GM18870 (cell line): ENCODE measurements around the gene CHN2.
"Not testable (repeated sequence)": the region's sequence is repeated elsewhere in the genome, so short reads cannot be mapped to it uniquely, and the experiment has no call there.

Experiments used
- ATAC-seq: cut with Tn5 transposase; IDR thresholded peaks from one replicate; pipeline ENCODE4 v1.9.1; 2021; ENCODE audit warnings: moderate library complexity; ENCODE audit not compliant: unreplicated experiment

CHN2 gene

GRCh38 chr7:29185613-29186012 is 9.0 kb upstream of the CHN2 start:
- no peak for ATAC-seq

GRCh38 chr7:29189743-29190201 is 4.8 kb upstream of the CHN2 start:
- ATAC-seq: no peak

GRCh38 chr7:29190349-29191045 is 4.1 kb upstream of the CHN2 start:
- ATAC-seq: no peak

GRCh38 chr7:29192323-29192722 is 2.3 kb upstream of the CHN2 start:
- no peak for ATAC-seq

GRCh38 chr7:29192811-29193210 is 1.8 kb upstream of the CHN2 start:
- no peak for ATAC-seq

- ATAC-seq: no peak
Observed at GRCh38 chr7:29193316-29194205, 1.0 kb upstream of the CHN2 start.

GRCh38 chr7:29194206-29194593 is 375 bp upstream of the CHN2 start:
- no peak for ATAC-seq

GRCh38 chr7:29196191-29196590 is 1.6 kb downstream of the CHN2 start:
- ATAC-seq: no peak

- no peak for ATAC-seq
Observed at GRCh38 chr7:29196971-29197595, 2.5 kb downstream of the CHN2 start.

GRCh38 chr7:29197916-29198315 is 3.3 kb downstream of the CHN2 start:
- no peak for ATAC-seq

- no peak for ATAC-seq
Observed at GRCh38 chr7:29199776-29200175, 5.2 kb downstream of the CHN2 start.

- no peak for ATAC-seq
Observed at GRCh38 chr7:29202651-29203069, 8.1 kb downstream of the CHN2 start.

GRCh38 chr7:29204491-29205272 is 10.1 kb downstream of the CHN2 start:
- no peak for ATAC-seq

- ATAC-seq: no peak
Observed at GRCh38 chr7:29207162-29207801, 12.7 kb downstream of the CHN2 start.

- no peak for ATAC-seq
Observed at GRCh38 chr7:29208410-29209250, 14.1 kb downstream of the CHN2 start.

GRCh38 chr7:29209745-29210144 is 15.2 kb downstream of the CHN2 start:
- no peak for ATAC-seq

- ATAC-seq: not testable (repeated sequence)
Observed at GRCh38 chr7:29212736-29213135, 18.2 kb downstream of the CHN2 start.

GRCh38 chr7:29214056-29214455 is 19.5 kb downstream of the CHN2 start:
- ATAC-seq: no peak

GRCh38 chr7:29214816-29215215 is 20.2 kb downstream of the CHN2 start:
- no peak for ATAC-seq

GRCh38 chr7:29216128-29216527 is 21.6 kb downstream of the CHN2 start:
- ATAC-seq: no peak
